GM12873 (cell line): ENCODE data around the gene BNC2.

ENCODE experiments used
- CTCF ChIP-seq: IDR thresholded peaks from 2 replicates; pipeline ENCODE4 v1.5.1; 2012; ENCODE audit warnings: low read depth, mild to moderate bottlenecking, moderate library complexity, low read length, control low read depth; ENCODE audit not compliant: insufficient read depth; ENCODE audit errors: missing control alignments

Gene BNC2

GRCh38 chr9:16410601-16411280 is 459.7 kb downstream of the BNC2 start:
- no peak for TF ChIP-seq CTCF

DNA sequence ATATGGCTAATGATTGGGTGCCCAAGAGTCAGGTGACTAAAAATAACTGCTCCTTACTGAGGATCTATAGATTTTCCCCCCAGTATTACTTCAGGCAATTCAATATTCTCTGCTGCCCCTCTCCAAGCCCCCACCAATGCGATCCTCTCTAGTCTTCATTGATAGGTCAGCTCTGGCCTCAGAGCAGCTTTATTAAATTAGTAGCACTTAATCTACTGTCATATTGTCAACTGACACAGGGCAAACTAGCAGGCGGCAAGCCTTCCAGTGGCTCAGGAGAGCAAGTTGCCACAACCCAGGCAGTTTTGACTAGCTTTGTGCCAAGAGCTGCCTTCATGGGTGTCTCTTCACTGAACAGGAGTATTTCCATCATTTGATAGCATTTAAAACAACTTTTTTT is 462.9 kb downstream of the BNC2 start:
- no peak for TF ChIP-seq CTCF

DNA sequence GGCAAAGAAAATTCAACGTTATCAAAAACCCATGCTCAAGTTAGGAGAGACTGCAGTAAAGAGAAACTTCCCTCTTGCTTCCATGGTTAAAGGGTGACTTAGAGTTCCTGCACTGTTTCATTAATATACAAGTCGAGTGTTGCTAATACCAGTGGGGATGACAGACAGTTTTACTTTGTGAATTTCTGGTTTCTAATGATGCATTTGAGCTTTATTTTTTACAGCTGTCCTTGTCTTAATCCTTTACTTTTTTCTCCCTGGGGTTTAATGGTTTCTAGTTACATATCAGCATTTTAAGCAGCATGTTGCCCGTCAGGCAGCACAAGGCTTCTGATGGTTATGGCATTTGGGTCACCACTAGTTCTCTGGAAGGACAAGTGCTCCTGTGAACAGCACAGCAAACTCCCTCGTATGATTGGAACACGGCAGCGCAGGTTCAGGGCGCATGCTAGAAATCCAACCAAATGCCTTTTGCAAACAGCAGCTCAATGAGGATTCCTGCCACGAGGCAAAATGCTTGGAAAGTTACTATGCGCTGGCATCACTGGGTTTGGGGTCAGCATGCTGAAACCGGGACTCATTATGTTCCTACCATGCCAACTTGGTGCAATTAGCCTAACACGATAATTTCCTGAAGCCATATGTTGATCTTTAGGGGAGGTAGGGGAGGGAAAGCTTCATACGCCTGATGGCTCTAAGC is 463.8 kb downstream of the BNC2 start:
- no peak for TF ChIP-seq CTCF

DNA sequence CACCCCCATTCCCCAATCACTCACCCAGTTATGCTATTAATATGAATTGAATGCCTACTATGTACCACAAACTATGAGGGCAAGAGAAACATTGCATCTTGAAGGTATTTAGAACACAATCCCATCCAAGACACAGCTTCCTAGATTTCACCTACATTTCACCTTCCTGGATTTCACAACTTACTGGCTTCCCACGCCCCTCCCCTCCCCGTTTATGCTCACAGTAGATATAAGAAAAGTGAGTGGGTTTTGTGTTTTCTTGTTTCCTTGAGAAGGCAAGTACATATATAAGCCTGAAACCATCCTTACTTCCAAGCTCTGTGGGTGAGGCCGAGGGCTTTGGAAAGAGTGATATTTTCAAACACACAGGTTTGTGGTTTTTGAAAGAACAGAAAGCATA is 465.0 kb downstream of the BNC2 start:
- no peak for TF ChIP-seq CTCF

DNA sequence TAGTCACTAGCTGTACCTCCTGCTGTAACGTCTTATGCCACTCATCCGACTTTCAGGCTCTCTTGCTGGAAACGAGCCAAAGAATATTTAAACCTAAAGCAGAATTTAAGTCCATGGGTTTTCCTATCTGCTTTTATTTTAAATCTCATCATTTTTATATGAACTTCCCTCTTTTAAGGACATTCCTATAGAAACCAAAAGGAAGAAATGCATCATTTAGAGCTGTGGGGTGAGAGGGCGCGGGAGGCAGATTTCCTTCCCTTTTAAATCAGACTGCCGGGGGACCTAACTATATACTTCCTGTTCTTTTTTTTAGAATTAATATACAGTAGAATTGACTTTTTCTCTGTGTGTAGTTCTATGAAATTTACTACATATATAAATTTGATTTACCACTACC is 468.8 kb downstream of the BNC2 start:
- TF ChIP-seq CTCF, result no peak

- no peak for TF ChIP-seq CTCF
Measured at GRCh38 chr9:16398691-16399090, 471.8 kb downstream of the BNC2 start.

- TF ChIP-seq CTCF, result no peak
Measured at GRCh38 chr9:16396389-16396788, 474.1 kb downstream of the BNC2 start.
